T-helper 9 cell (primary cell): ENCODE results near the gene CYP19A1.

Source experiments
- DNase-seq: peaks from one replicate; pipeline ENCODE4 v3.0.0-alpha.2; 2020
- total RNA-seq, 2 donors: gene quantifications; one replicate each; lab custom pipeline; 2026; lab: John Stamatoyannopoulos, UW

Gene CYP19A1
- 0 reads per million in 2 donors for total RNA-seq

GRCh38 chr15:51338496-51338895 is at the start of gene CYP19A1:
Gene CYP19A1 (minus strand): TSS chr15:51338596. CDS start chr15:51242912, 95,684 bp downstream.
- DNase-seq, result no peak

DNA sequence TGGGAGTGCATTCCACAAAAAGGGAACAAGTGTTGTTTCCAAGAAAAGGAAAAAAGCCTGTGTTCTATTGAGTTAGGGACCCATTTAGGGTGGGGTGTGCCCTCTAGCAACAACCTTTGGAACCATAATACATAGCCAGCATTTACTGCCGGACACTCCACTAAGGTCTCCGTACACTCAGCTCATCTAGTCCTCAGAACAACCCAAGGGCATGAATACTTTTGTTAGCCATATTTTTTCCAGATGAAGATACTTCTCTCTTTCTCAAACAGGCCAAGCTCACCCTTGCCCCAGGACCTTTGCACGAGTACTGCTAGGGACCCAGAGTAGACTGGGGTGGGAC is 49.3 kb upstream of the CYP19A1 start:
- DNase-seq, result no peak

DNA sequence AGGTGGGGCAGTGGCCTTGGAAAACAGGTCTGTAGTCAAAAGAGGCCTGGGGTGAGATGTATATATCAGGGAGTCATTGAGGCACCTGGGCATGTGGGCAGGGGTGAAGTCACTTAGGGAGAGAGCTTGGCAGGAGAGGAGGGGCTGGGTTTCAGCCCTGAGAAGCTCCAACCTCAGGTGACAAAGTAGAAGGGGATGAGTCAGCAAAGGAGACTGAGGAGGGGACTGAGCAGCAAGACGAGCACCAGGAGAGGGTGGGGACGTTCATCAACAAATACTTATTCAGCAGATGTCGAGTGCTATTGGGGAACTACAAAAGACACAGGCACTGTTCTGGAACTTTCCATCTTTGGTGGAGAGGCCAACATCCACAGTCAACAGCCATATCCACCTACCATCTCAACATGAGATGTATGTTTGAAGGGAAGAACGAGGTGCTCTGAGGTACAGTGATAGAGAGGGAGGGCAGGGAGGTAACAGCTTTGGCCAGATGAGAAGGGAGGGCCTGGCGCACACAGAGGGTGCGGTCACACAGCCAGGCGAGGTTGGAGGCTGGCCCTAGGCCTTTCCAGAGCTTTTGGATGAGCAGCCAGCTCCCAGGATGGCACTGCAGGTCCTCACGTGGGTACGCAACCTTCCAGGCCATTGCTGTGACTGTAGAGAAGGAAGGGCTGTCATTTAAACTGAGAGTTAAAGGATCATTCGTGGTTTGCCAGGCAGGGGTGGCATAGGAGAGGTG is 48.7 kb upstream of the CYP19A1 start:
- no peak for DNase-seq

- DNase-seq, result no peak
Observed at GRCh38 chr15:51386486-51386885, 48.1 kb upstream of the CYP19A1 start.

DNA sequence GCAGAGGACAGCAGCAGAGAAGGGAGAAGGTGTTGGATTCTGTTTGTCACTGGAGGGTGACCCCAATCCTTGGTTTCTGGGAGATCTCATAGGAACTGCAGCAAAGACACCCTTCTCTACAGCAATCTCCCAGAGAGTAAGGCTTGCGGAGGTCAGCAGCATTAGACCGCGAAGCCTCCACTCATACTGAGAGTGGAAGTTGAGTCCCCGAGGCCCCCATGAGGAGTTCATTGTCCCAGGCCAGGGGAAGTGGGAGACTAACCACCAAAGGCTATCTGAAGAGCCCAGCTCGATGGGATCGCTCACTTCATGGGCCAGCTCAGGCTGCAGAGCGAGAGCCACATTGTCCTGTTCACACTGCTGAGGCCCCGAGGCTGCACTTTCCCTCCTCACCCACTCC is 47.6 kb upstream of the CYP19A1 start:
- DNase-seq, result no peak

DNA sequence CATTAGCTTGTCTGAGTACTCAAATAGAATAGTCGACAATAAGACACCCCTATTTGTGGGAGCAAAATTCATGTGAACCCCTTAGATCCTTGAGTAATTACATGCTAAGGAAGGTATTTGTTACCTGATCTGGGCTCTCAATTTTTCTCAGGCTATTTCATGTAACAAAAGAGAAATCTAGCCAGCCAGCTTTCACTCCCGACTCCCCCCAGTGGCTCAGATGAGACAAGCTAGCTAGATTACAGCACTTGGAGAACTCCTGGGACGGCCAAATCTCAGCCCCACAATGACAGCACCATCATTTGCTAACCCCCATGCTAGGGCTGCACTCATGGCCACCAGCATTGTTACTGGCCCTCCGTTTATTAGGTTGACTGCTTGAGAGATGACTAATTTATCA is 44.4 kb upstream of the CYP19A1 start:
- DNase-seq, result no peak

- DNase-seq, result no peak
Observed at GRCh38 chr15:51380999-51381806, 42.8 kb upstream of the CYP19A1 start.

- no peak for DNase-seq
Observed at GRCh38 chr15:51379390-51379789, 41.0 kb upstream of the CYP19A1 start.

DNA sequence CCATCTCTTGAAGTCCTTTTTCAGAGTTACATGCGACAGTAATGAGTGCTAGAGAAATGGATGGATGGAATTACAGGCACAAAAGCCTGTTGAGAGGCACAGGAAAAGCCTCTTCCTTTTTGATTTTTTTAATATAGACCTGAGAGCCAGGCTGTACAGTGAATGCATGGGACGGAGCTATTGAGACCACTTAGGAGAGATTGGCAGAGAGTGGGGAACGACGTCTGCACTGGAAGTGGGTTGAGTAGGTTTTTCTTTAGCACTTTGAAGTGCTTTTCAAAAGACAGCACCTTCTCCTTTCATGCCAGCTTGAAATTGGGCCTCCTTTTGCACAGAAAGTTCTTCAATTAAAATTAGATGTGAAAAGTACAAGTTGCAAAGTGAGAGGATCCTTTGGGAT is 40.0 kb upstream of the CYP19A1 start:
- DNase-seq, result no peak

- no peak for DNase-seq
Observed at GRCh38 chr15:51377038-51377786, 38.8 kb upstream of the CYP19A1 start.

GRCh38 chr15:51375966-51376640 is 37.7 kb upstream of the CYP19A1 start:
- no peak for DNase-seq

DNA sequence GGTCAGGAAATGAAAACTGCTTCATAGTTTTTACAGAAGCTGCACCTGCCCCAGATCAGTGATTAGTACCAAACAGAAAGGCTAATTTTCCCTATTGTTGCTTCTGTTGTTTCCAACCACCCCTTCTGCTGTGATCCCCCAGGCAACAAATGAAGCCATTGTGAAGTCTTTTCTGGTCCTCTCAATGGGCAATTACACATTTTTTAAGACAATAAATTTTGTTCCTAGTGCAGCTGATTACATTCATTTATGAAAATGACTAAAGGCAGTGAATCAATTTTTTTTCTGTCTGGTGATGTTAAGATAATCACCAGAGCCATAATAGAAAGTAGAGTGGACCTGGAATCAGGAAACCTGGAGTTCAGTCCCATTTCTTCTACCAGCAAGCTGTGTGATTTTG is 35.7 kb upstream of the CYP19A1 start:
- DNase-seq, result no peak

DNA sequence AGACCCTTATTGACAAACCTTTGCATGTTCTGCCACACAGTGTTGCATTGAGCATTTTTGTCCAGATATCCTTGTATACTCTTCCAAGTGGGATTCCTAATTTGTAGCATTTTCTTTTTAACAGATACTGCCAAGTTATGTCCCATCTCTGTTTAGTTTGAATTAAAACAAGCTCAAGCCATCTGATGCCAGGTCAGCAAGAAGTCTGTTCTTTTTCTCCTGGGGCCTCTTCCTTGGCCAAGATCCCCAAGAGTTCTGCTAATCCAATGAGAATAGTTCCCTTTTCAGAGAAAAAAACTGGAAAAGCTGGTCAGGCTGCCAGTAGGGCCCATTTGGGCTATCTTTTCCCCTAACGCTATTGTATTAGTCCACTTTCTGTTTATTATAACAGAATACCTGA is 32.9 kb upstream of the CYP19A1 start:
- no peak for DNase-seq

GRCh38 chr15:51369451-51369761 is 31.0 kb upstream of the CYP19A1 start:
- no peak for DNase-seq

- no peak for DNase-seq
Observed at GRCh38 chr15:51368751-51369450, 30.5 kb upstream of the CYP19A1 start.

GRCh38 chr15:51368307-51368706 is 29.9 kb upstream of the CYP19A1 start:
- DNase-seq, result no peak

GRCh38 chr15:51367322-51367976 is 29.1 kb upstream of the CYP19A1 start:
- DNase-seq, result no peak

DNA sequence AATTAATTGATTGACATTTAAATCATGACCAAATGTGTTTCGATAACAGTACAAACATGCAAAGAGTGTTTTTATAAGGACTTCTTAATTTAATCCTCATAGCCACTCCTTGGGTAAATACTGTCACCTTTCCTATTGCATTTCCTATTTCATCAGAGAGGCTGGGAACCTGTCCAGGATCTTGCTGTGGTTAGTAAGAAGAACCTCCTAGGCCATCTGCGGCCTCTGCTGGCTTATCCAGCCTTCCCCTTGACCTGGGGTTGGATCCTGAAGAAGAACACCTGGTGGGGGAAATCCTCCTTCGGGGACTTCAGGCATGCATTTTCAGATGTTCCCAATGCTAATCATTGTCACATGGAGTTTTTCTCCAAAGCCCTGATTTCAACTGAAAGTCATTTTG is 28.5 kb upstream of the CYP19A1 start:
- DNase-seq, result no peak

- DNase-seq, result no peak
Observed at GRCh38 chr15:51366071-51366470, 27.7 kb upstream of the CYP19A1 start.

DNA sequence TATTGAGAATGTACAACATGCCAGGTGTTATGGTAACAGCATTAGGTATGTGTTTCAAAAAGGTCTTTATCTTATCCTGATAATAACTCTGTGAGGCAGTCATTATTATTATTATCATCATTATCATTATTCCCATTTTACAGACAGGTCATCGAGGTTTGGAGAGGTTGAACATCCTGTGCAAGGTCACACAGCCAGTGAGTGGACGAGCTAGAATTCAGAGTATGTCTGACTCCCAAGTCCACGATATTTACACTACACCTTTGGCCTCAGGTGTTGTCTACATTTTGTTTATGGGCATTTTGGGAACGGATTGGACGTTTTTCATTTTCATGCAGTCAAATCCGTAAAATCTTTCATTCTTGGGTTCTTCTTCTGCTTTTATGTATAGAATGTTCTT is 27.0 kb upstream of the CYP19A1 start:
- DNase-seq, result no peak

DNA sequence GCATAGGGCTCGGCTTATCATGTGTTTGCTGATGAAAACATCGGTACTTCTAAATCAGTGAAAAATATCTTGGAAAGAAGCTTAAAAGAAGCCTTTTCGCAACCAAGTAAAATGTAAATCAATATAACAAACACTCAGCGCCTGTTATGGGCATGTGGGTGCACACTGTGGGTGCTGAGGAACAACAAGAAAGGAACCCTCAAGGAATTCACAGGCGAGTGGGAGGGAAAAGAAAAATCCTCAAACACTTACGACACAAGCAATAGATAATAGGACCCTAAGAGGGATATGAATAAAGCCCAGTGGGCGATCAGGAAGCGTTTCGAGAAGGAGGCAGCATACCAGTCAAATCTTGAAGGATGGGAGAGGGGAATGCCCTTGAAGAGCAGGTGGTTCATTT is 25.0 kb upstream of the CYP19A1 start:
- DNase-seq, result no peak

DNA sequence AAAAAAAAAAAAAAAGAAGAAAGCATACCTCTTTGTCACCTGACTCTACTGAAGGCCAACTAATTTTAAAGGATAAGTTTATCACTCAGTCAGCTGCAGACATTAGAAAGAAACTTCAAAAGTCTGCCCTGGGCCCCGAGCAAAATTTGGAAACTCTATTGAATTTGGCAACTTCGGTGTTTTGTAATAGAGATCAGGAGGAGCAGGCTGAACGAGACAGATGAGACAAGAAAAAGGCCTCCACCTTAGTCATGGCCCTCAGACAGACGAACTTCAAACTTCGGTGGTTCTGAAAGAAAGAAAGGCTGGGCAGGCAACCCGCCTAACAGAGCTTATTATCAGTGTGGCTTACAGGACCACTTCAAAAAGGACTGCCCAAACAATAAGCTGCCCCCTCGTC is 21.6 kb upstream of the CYP19A1 start:
- DNase-seq, result no peak
